LNCaP clone FGC (cell line): ENCODE measurements around the gene GTF3C5.

Experiments
- DNase-seq: peaks from one replicate; pipeline ENCODE4 v3.0.0-alpha.2; 2011; ENCODE audit warnings: low read depth
- H3K4me3 ChIP-seq: 2 replicates; pipeline ENCODE4 v1.5.1; 2011; ENCODE audit warnings: mild to moderate bottlenecking, low read depth, low read length, control low read depth
- TF ChIP-seq, protein P1 (sequence below): IDR thresholded peaks from 2 replicates; pipeline ENCODE4 v1.5.1; 2012; ENCODE audit warnings: mild to moderate bottlenecking; ENCODE audit not compliant: control insufficient read depth, insufficient read depth; ENCODE audit errors: extremely low read depth

Gene GTF3C5

GRCh38 chr9:133030317-133031129 lies at the start of gene GTF3C5:
Gene GTF3C5, plus strand, starts transcription at chr9:133030997. Its CDS starts 15 bp downstream, at chr9:133031012.
- peak; percentile 99 for DNase-seq
- TF ChIP-seq, protein P1, sequence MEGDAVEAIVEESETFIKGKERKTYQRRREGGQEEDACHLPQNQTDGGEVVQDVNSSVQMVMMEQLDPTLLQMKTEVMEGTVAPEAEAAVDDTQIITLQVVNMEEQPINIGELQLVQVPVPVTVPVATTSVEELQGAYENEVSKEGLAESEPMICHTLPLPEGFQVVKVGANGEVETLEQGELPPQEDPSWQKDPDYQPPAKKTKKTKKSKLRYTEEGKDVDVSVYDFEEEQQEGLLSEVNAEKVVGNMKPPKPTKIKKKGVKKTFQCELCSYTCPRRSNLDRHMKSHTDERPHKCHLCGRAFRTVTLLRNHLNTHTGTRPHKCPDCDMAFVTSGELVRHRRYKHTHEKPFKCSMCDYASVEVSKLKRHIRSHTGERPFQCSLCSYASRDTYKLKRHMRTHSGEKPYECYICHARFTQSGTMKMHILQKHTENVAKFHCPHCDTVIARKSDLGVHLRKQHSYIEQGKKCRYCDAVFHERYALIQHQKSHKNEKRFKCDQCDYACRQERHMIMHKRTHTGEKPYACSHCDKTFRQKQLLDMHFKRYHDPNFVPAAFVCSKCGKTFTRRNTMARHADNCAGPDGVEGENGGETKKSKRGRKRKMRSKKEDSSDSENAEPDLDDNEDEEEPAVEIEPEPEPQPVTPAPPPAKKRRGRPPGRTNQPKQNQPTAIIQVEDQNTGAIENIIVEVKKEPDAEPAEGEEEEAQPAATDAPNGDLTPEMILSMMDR = no peak
- peak within 1 kb of the TSS; percentile 97 for H3K4me3 ChIP-seq

- DNase-seq = no peak
Measured at GRCh38 chr9:132982458-132982857, 48.3 kb upstream of the GTF3C5 start.

GRCh38 chr9:132983491-132984201 lies 47.2 kb upstream of the GTF3C5 start:
- no peak overlapping the region for H3K4me3 ChIP-seq
- DNase-seq = no peak
- TF ChIP-seq, protein P1 = no peak

More at GRCh38 chr9:132982458-132982857, 48.3 kb upstream of the GTF3C5 start:
- TF ChIP-seq, protein P1 = no peak
- no peak overlapping the region for H3K4me3 ChIP-seq

GRCh38 chr9:132984202-132985070 lies 46.4 kb upstream of the GTF3C5 start:
- TF ChIP-seq, protein P1 = no peak
- H3K4me3 ChIP-seq = no peak overlapping the region
- DNase-seq = no peak

- TF ChIP-seq, protein P1 = no peak
- no peak overlapping the region for H3K4me3 ChIP-seq
- DNase-seq = no peak
Measured at GRCh38 chr9:132985071-132985350, 45.8 kb upstream of the GTF3C5 start.

GRCh38 chr9:132985489-132985888 lies 45.3 kb upstream of the GTF3C5 start:
- DNase-seq = no peak

More at GRCh38 chr9:132985489-132985888, 45.3 kb upstream of the GTF3C5 start:
- TF ChIP-seq, protein P1 = no peak
- no peak overlapping the region for H3K4me3 ChIP-seq
